SIG-M5 treated with dmso at 0.1 percent for 504 hours (cell line): ENCODE data around the gene CD80.
"Not testable (repeated sequence)": the region's sequence is repeated elsewhere in the genome, so short reads cannot be mapped to it uniquely, and the experiment has no call there.

Experiments used
- DNase-seq: peaks from one replicate; lab custom pipeline; 2025; ENCODE audit not compliant: unreplicated experiment; lab: John Stamatoyannopoulos, UW

The CD80 gene

GRCh38 chr3:119585208-119585607 lies 25.8 kb upstream of the CD80 start:
- DNase-seq, result no peak

GRCh38 chr3:119582178-119582577 lies 22.8 kb upstream of the CD80 start:
- no peak for DNase-seq

- no peak for DNase-seq
Observed at GRCh38 chr3:119580067-119580760, 20.8 kb upstream of the CD80 start.

GRCh38 chr3:119579366-119580066 lies 20.1 kb upstream of the CD80 start, which contains the start of gene ADPRH:
TSS of gene ADPRH (plus strand) at chr3:119579492. CDS start at chr3:119582170, 2,678 bp downstream.
- DNase-seq, result no peak

GRCh38 chr3:119575507-119575906 lies 16.1 kb upstream of the CD80 start:
- no peak for DNase-seq

GRCh38 chr3:119571688-119572087 lies 12.3 kb upstream of the CD80 start:
- no peak for DNase-seq

GRCh38 chr3:119571230-119571629 lies 11.8 kb upstream of the CD80 start:
- DNase-seq, result no peak

GRCh38 chr3:119570229-119570628 lies 10.8 kb upstream of the CD80 start:
- peak; percentile 82 for DNase-seq

GRCh38 chr3:119569156-119569555 lies 9.7 kb upstream of the CD80 start:
- DNase-seq, result no peak

- not testable (repeated sequence) for DNase-seq
Observed at GRCh38 chr3:119563334-119563733, 3.9 kb upstream of the CD80 start.

GRCh38 chr3:119562307-119562961 lies 3.0 kb upstream of the CD80 start:
- DNase-seq, result peak; percentile 81

GRCh38 chr3:119560160-119560559 lies 746 bp upstream of the CD80 start:
- no peak for DNase-seq

GRCh38 chr3:119558626-119559317 lies 642 bp downstream of the CD80 start:
- no peak for DNase-seq

- DNase-seq, result no peak
Observed at GRCh38 chr3:119557877-119558269, 1.5 kb downstream of the CD80 start.

- no peak for DNase-seq
Observed at GRCh38 chr3:119557192-119557876, 2.1 kb downstream of the CD80 start.

- no peak for DNase-seq
Observed at GRCh38 chr3:119555929-119556328, 3.5 kb downstream of the CD80 start.

GRCh38 chr3:119555309-119555735 lies 4.1 kb downstream of the CD80 start:
- no peak for DNase-seq

GRCh38 chr3:119553823-119554415 lies 5.5 kb downstream of the CD80 start:
- DNase-seq, result no peak

- DNase-seq, result not testable (repeated sequence)
Observed at GRCh38 chr3:119552928-119553327, 6.5 kb downstream of the CD80 start.

GRCh38 chr3:119551598-119551997 lies 7.8 kb downstream of the CD80 start:
- DNase-seq, result no peak
